VCaP (cell line): Measurements from ENCODE around the gene SND1.

Experiments
- H3K27ac ChIP-seq: fragments of 450-650 bp; 2 replicates; pipeline ENCODE4 v1.5.1; 2017
- TF ChIP-seq, protein P1 (sequence below): fragments of 450-650 bp; conservative IDR thresholded peaks from 2 replicates; pipeline ENCODE4 v1.5.1; 2017; ENCODE audit warnings: mild to moderate bottlenecking, moderate library complexity

Gene SND1

DNA sequence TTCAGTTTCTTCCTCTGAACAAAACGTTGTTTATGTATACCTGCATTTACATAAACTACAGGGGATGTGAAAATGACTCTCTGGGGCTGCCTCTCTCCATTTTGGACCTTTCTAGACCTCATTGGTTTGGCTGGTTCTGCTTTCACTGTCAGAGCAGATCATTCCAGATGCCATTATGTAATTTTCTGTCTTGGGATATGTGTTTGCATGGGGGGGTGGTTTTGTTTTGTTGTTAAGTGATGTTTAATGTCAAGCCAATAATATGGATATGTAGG lies 206.9 kb downstream of the SND1 start:
- TF ChIP-seq, protein P1, sequence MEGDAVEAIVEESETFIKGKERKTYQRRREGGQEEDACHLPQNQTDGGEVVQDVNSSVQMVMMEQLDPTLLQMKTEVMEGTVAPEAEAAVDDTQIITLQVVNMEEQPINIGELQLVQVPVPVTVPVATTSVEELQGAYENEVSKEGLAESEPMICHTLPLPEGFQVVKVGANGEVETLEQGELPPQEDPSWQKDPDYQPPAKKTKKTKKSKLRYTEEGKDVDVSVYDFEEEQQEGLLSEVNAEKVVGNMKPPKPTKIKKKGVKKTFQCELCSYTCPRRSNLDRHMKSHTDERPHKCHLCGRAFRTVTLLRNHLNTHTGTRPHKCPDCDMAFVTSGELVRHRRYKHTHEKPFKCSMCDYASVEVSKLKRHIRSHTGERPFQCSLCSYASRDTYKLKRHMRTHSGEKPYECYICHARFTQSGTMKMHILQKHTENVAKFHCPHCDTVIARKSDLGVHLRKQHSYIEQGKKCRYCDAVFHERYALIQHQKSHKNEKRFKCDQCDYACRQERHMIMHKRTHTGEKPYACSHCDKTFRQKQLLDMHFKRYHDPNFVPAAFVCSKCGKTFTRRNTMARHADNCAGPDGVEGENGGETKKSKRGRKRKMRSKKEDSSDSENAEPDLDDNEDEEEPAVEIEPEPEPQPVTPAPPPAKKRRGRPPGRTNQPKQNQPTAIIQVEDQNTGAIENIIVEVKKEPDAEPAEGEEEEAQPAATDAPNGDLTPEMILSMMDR, result no peak
- H3K27ac ChIP-seq, result no peak overlapping the region

DNA sequence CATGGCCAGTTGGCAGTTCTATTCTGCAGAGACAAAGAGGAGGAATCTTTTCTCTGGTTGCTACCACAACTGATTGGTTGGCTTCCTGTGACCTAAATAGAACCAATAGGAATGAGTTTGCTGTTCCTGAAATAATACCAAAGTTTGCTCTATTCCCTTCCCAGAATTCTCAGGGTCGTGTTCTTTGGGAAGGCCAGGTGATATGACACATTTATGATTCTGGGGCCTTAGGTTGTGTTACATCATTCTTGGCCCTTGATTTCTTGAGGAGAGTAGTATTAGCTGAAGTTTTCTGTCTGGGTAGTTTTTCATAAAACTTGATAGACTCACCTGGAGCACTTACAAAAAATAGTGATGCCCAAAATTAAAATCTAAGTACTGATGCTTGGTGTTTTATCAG lies 207.3 kb downstream of the SND1 start:
- H3K27ac ChIP-seq, result no peak overlapping the region
- TF ChIP-seq, protein P1, result no peak

DNA sequence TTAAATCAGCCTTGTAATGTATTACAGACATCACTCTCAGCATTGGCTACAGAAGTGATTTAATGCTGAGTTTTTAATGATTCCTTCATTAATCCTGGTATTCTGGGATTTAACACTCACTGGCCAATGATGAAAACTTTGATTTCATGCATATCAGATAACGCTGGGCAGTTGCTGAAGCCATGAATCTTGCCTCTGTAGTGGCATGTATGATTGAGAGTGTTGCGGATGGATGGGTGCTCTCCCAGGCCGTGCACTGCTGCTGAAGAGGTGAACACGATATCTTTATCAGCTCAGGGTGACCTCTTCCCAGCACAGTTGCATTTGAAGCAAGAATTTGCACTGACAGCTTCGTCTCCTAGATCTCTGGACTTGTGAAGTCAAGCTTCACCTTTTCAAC lies 210.5 kb downstream of the SND1 start:
- TF ChIP-seq, protein P1, result no peak
- no peak overlapping the region for H3K27ac ChIP-seq

DNA sequence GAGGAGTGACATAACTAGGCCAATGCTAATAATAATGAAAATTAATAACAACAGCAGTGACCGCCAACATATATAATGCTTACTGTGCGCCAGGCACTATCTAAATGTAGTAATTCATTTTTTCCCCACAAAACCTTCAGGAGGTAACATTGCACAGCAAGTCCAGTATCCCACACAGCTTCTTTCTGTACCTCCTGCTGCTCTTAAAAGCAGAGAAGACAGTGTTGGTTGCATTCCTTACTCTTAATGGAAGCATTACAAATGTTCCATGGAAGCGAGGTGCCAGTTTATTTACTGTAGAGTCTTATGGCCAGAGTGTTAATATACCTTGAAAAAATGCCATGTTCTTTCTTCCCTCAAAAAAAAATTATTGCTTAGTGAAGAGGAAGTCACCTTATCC lies 211.1 kb downstream of the SND1 start:
- no peak overlapping the region for H3K27ac ChIP-seq
- TF ChIP-seq, protein P1, result no peak

DNA sequence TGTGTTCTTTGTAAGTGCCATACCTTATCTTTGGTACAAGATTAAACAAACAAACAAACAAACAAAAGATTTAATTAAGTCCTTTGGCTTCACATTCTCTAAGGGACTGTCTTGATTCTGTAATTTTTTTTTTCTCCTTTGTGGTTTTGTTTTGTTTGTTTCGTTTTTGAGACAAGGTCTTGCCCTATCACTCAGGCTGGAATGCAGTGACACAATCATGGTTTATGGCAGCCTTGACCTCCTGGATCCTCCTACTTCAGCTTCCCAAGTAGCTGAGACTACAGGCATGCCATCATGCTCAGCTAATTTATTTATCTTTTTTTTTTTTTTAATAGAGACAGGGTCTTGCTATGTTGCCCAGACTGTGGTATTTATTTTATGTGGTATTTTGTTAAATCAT lies 213.5 kb downstream of the SND1 start:
- TF ChIP-seq, protein P1, result no peak
- H3K27ac ChIP-seq, result no peak overlapping the region

DNA sequence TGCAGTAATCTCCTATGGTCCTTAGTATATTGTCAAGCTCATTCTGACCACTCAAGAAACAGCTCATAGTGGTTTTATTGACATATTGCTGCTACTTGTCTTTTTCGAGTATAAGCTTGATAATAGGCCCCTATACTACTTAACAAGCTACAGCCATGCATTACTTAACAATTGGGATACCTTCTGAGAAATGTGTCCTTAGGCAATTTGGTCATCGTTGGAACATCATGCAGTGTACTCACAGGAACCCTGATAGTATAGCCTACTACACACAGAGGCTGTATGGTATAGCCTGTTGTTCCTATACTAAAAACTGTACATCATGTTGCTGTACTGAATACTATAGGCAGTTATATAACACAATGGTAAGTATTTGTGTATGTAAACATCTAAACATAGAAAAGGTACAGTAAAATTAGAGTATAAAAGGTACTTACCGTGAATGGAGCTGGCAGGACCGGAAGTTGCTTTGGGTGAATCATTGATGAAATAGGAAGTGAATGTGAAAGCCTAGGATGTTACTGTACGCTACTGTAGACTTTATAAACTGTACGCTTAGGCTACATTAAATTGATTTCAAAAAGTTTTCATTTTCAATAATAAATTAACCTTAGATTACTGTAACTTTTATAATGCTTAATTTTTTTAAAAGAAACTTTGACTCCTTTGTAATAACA lies 218.4 kb downstream of the SND1 start:
- TF ChIP-seq, protein P1, result no peak
- H3K27ac ChIP-seq, result no peak overlapping the region

DNA sequence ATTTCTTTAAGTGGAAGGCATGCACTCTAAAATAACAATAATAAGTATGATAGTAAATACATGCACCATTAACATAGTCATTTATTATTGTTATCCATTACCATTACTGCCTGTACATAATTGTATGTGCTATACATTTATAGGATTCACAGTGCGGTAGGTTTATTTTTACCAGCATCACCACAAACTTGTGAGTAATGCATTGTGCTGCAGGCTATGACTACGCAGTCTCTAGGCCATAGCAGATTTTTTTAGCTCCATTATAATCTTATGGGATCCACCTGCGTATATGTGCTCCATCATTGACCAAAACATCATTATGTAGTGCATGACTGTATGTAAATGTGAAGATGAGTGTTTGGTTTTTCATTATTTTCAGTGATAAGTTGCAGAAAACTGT lies 219.2 kb downstream of the SND1 start:
- TF ChIP-seq, protein P1, result no peak

More for the DNA sequence above, 219.2 kb downstream of the SND1 start:
- no peak overlapping the region for H3K27ac ChIP-seq
